Activated CD4-positive, alpha-beta T cell treated with anti-CD3 and anti-CD28 coated beads, Interleukin-2, amount 10 ng/mL, durations not matched to agents 7 days and 5 days (primary cell): ENCODE results near the gene PRDM15. TPM values are rescaled to one million over a fixed set of nuclear protein-coding genes. Genes with fewer than 3 reads are reported as not detected.
A peak's percentile ranks its signal among the peaks of the same experiment; 100 is the strongest.

Experiments
- CTCF ChIA-PET: fragments of 350-600 bp; sonication (Branson Sonifier 250); formaldehyde crosslinking; loops from one replicate; lab custom pipeline; 2021; ENCODE audit warnings: antibody characterized with exemption; lab: Charles Lee
- POLR2A ChIA-PET: fragments of 350-600 bp; sonication (Branson Sonifier 250); formaldehyde crosslinking; loops from one replicate; lab custom pipeline; 2021; ENCODE audit warnings: antibody characterized with exemption; lab: Charles Lee
- DNase-seq: peaks from one replicate; pipeline ENCODE4 v3.0.0-alpha.2; 2020
- H3K27ac Mint-ChIP-seq: one replicate; pipeline ENCODE4 v1.8.0; 2021; ENCODE audit warnings: mild to moderate bottlenecking, moderate library complexity, mixed read lengths
- H3K27me3 Mint-ChIP-seq: one replicate; pipeline ENCODE4 v1.8.0; 2021; ENCODE audit warnings: mixed read lengths
- H3K36me3 Mint-ChIP-seq: one replicate; pipeline ENCODE4 v1.8.0; 2021; ENCODE audit warnings: low read depth, mixed read lengths
- H3K4me1 Mint-ChIP-seq: one replicate; pipeline ENCODE4 v1.8.0; 2021; ENCODE audit warnings: mixed read lengths
- H3K4me3 Mint-ChIP-seq: one replicate; pipeline ENCODE4 v1.8.0; 2021; ENCODE audit warnings: mild to moderate bottlenecking, moderate library complexity, mixed read lengths
- H3K9me3 Mint-ChIP-seq: one replicate; pipeline ENCODE4 v1.8.0; 2021; ENCODE audit warnings: mixed read lengths
- total RNA-seq, 2 experiments: library from RNA; stranded (reverse); gene quantifications; one replicate each; pipeline ENCODE4 v1.2.3, GENCODE V29; 2021

PRDM15 gene
- total RNA-seq, 2 experiments from 2014 or later = 10.0 to 10.3 TPM

DNA sequence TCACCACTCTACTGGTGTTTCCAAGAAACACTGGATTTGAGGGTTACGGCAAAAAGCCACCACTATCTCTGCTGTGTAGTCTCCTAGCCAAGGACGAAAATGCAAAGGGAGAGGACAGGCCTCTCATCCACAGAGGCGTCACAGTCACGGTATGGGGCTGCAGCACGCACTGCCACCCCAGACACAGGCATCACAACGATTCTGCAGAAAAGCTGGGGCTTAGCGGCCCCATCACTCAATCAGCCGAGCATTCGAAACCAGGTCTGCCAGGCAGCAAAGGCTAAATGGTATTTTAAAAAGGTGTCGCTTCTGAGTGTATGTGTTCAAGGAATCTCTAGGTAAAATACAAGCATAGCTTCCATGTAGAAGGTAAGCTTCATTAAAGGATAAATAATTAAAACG, 113.7 kb downstream of the PRDM15 start:
- no peaks in the 10 kb centered on the region for H3K9me3 Mint-ChIP-seq
- peaks cover 2% of the 10 kb centered on the region for H3K36me3 Mint-ChIP-seq
- no peak overlapping the region for H3K27ac Mint-ChIP-seq
- no peak for DNase-seq
- ChIA-PET CTCF (interaction anchor here (1.4 kb wide), 1 partner anchor 11 kb away, joined by 5 read pairs; no protein-coding TSS in a partner anchor), POLR2A (no interaction called here)
- H3K27me3 Mint-ChIP-seq = peaks cover 81% of the 10 kb centered on the region
- H3K4me3 Mint-ChIP-seq = no peak overlapping the region
- peaks cover 28% of the 10 kb centered on the region for H3K4me1 Mint-ChIP-seq

DNA sequence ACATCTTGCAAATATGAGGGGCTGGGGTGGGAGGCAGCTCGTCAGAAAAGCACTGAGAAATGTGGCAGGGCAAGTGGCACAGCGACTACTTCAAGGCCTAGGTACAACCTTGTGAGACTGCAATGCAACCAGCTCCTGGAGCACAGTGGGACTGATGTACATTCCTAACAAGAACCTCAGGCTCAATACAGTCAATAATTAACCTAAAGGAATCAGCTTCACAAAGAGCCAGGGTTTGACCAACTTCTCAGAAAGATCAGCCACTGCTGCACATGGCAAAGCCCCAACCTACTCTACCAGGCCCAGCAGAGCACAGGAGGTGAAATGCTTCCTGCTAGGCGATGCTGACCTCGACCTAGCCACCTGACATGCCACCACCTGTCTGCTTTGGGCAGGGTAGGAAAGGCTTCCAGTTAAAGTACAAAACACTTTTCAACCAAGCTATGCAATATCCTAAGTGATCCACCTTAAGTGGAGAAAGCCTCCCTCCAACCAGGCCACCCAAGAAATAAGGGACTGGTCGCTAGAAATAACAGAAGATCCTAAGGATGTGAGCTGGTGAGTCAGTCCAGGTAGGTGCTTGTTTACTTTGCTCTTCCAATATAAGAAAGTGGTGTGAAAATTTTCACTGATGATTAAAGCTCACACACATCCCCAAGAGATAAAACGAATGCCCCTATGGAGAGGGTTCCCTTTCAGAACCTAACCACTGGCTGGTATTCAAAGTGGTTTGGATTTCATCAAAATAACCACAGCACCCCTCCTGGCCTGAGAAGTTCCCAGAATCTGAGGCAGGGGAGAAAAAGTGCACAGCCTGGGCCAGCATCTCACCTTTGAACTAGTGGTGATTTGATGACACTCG, 114.4 kb downstream of the PRDM15 start:
- Mint-ChIP-seq H3K9me3 (no peaks in the 10 kb centered on the region), H3K4me3 (no peak overlapping the region), H3K27ac (no peak overlapping the region), H3K27me3 (peaks cover 81% of the 10 kb centered on the region), H3K4me1 (peaks cover 28% of the 10 kb centered on the region), H3K36me3 (peaks cover 2% of the 10 kb centered on the region)
- POLR2A ChIA-PET = no interaction called here
- no peak for DNase-seq
- CTCF ChIA-PET = interaction anchor here (1.4 kb wide), 1 partner anchor 10 kb away, joined by 5 read pairs; no protein-coding TSS in a partner anchor

DNA sequence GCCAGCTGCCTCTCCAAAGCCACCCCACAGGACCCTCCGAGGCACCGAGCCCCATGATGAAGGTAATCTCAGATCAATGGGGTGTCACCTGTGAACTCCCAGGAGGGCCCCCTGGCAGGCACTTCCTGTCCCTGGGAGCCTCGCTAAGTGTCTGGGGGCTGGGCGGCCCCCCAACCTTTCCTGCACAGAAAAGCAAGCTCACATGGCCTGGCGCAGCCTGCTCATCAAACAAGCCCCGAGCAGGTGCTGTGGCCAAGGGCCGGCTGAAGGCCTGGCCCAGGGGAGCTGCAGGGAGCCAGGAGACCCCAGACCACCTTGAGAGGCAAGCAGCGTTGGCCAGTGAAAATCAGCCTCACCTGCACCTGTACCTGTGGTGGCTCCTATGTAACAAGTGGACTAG, 115.1 kb downstream of the PRDM15 start:
- POLR2A ChIA-PET = no interaction called here
- peaks cover 27% of the 10 kb centered on the region for H3K4me1 Mint-ChIP-seq
- peaks cover 76% of the 10 kb centered on the region for H3K27me3 Mint-ChIP-seq
- DNase-seq = no peak
- H3K36me3 Mint-ChIP-seq = peaks cover 2% of the 10 kb centered on the region
- CTCF ChIA-PET = no interaction called here
- no peak overlapping the region for H3K27ac Mint-ChIP-seq
- H3K4me3 Mint-ChIP-seq = no peak overlapping the region
- H3K9me3 Mint-ChIP-seq = no peaks in the 10 kb centered on the region

DNA sequence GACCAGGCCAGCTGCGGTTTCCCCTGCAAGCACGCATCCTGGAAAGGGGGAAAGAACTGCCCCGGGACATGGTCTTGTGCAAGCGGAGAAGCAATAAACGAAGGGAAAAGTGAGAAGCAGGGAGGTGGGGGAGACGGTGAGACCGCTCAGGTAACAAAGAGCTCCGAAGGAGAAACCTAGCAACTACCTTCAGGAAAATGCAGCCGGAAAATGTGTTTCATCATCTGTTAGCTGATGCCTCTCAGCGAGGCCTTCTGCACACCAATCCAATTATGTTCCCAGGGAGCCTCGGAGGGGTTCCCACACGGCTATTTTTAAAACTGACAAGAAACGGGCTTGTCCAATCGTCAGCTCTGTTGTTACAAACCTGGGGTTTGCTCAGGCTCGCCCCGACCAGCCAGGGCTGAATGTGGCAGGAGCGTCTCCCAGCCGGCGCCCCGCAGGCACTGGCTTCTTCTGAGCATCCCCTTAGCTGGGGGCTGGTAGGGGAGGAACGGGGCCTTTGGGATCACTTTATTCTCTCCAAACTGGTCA, 115.7 kb downstream of the PRDM15 start:
- Mint-ChIP-seq H3K27me3 (peaks cover 70% of the 10 kb centered on the region), H3K9me3 (no peaks in the 10 kb centered on the region), H3K4me3 (no peak overlapping the region), H3K4me1 (peaks cover 21% of the 10 kb centered on the region), H3K27ac (no peak overlapping the region), H3K36me3 (peaks cover 2% of the 10 kb centered on the region)
- ChIA-PET CTCF (no interaction called here), POLR2A (no interaction called here)
- no peak for DNase-seq

DNA sequence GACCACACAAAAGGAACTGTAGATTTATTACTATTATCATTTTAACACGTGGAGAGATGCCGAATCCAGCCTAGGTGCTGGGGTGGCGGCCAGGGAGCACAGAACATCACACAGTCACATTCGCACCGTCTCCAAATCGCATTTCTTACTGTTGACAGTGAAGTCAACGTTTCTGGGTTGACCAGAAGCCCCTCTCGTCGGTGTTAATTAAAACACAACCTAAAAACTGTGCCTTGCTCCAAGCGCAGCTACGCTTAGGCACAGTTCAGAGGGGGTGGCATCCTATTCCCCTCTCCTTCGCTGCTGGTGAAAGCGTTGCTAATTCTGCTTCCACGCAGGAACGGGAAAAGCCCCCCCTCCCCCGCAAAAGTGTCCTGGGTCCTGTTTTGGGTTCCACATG, 116.4 kb downstream of the PRDM15 start:
- H3K9me3 Mint-ChIP-seq = no peaks in the 10 kb centered on the region
- DNase-seq = no peak
- POLR2A ChIA-PET = no interaction called here
- peaks cover 63% of the 10 kb centered on the region for H3K27me3 Mint-ChIP-seq
- H3K4me1 Mint-ChIP-seq = peaks cover 14% of the 10 kb centered on the region
- H3K27ac Mint-ChIP-seq = no peak overlapping the region
- H3K4me3 Mint-ChIP-seq = no peak overlapping the region
- CTCF ChIA-PET = interaction anchor here (1.4 kb wide), 1 partner anchor 19 kb away, joined by 4 read pairs; no protein-coding TSS in a partner anchor
- peaks cover 2% of the 10 kb centered on the region for H3K36me3 Mint-ChIP-seq

DNA sequence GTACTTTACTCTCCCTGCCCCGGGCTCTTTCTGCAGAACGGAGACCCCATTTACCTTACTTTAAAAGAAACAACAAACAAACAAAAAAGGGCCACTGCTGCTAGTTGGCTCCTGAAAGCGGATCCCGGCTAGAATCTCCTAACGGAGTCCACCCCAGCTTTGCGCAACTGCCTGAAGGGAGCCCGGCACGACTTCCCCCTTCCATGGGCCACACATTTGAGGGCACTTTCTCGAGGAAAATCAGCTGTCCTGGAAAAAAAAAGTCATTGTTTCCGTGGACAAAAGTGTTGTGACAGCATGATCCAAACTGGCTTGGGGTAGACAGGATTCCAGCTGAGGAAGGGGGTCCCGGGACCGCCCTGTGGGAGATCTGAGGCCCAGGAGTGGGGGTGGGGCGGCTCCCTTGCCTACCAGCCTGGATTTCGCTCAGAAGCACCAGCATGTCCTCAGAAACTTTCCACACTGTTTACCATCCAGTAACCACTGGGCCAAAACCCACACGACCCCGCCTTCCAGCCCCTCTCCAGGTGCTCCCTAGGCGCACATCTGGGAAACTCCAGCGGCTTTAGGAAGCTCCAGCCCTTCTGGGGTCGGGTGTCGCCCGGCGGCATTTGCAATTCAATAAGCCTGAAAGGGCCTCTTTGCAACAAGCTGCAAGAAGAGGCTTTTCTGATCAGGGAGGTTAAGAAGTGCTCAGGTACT, 117.1 kb downstream of the PRDM15 start:
- peaks cover 8% of the 10 kb centered on the region for H3K4me1 Mint-ChIP-seq
- no peaks in the 10 kb centered on the region for H3K9me3 Mint-ChIP-seq
- POLR2A ChIA-PET = no interaction called here
- no peak for DNase-seq
- H3K27ac Mint-ChIP-seq = peak overlapping the region; percentile 60
- peaks cover under 1% of the 10 kb centered on the region for H3K36me3 Mint-ChIP-seq
- no peak overlapping the region for H3K4me3 Mint-ChIP-seq
- CTCF ChIA-PET = interaction anchor here (1.4 kb wide), 1 partner anchor 18 kb away, joined by 4 read pairs; no protein-coding TSS in a partner anchor
- peaks cover 56% of the 10 kb centered on the region for H3K27me3 Mint-ChIP-seq

DNA sequence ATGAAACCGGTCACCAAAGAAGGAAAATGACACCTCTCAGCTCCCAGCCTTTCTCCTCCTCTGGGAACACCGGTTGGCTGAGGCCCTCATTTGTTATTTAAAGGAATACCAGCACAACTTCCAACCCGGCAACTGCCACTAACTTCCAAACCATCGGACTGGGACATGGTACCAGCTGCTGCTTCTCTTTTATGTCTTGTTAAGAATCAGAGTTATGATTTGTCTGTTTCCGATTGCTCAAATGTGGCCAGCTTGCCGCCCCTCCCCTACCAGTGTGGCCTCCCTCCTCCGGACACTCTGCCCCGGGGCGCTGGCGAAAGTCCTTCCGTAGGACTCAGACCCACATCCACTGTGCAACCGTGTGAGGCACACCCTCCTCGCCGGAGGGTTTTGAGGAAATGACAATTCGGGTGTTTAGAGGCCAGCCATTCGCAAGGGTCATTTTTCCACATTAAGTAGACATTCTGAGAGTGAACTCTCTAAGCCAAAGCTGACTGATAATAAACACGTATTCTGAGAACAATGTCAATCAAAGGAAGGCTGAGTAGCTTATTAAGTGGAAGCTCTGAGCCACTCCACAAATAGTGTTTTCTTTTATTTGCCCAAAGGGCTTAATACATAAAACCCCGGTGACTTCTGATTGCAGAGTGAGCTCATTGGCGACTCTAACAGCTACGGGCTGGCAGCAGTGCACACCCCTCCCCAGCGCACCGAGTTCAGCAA, 117.8 kb downstream of the PRDM15 start:
- no peak for DNase-seq
- H3K27me3 Mint-ChIP-seq = peaks cover 55% of the 10 kb centered on the region
- H3K36me3 Mint-ChIP-seq = no peaks in the 10 kb centered on the region
- ChIA-PET POLR2A (no interaction called here), CTCF (interaction anchor here (0.8 to 1.4 kb wide), 2 partner anchors 10 to 18 kb away, joined by 3 to 4 read pairs; no protein-coding TSS in a partner anchor)
- no peaks in the 10 kb centered on the region for H3K9me3 Mint-ChIP-seq
- H3K27ac Mint-ChIP-seq = peak overlapping the region; percentile 60
- H3K4me1 Mint-ChIP-seq = peaks cover 7% of the 10 kb centered on the region
- H3K4me3 Mint-ChIP-seq = no peak overlapping the region

DNA sequence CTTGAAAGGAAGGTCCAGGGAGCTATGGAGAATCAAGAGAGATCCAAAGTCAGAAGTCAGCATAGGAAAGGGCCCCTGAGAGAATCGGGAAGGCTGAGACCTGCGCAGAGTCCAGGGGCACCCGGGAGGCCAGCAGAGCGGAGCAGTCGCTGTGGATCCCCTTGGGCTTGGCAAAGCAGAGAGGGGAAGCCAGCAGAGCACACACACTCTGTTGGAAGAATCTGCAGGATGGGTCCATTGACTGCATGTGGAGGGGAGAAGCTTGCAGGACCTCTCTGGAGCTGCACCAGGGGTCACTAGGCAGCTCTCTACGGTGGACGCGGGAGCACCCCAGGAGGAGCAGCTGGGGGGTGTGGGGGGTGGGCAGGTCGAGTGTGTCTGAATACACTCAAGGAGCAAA, 118.7 kb downstream of the PRDM15 start:
- DNase-seq = no peak
- Mint-ChIP-seq H3K9me3 (no peaks in the 10 kb centered on the region), H3K4me3 (no peak overlapping the region), H3K27ac (no peak overlapping the region), H3K36me3 (no peaks in the 10 kb centered on the region), H3K27me3 (peaks cover 50% of the 10 kb centered on the region), H3K4me1 (peaks cover 3% of the 10 kb centered on the region)
- CTCF ChIA-PET = interaction anchor here (0.9 kb wide), 1 partner anchor 10 kb away, joined by 3 read pairs; no protein-coding TSS in a partner anchor
- POLR2A ChIA-PET = no interaction called here

DNA sequence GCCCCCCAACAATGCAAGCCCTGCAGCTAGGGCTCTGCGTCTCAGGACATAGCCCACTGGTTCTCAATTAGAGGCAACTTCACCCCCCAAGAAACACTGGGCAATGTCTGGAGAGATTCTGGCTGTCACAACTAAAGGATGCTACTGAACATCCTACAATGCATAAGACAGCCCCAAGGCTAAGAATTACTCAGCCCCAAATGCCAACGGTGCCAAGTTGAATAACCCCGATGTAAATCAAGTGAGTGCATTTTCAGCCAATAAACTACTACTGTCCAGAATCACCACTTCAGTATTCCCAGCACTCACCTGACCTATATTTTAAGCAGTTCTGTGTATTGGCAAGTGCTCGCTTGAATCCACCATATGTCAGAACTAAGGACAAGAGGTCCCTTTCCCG, 119.2 kb downstream of the PRDM15 start:
- POLR2A ChIA-PET = no interaction called here

DNA sequence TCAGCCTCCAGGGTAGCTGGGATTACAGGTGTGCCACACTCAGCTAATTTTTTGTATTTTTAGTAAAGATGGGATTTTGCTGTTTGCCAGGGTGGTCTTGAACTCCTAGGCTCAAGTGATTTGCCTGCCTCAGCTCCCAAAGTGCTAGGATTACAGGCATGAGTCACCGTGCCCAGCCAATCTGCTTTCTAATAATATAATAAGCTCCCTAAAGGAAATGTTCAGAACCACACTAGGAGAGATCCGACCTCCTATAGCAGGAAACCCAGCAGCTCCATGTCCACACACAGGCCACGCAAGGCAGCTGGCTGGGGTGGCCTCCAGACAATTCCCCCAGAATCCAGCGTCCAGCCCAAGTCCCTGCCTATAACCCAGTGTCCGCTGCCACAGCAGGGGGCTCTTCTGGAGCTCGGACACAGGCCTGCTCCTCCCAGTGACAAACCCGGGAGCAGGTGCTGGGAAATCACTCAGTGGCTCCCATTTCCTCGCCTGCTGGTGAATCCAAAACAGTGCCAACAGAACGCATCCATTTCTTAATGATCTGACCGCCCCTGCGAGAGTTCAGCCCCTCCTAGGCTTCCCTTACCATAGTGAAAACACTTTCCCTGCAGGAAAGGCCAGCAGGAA, 119.8 kb downstream of the PRDM15 start:
- Mint-ChIP-seq H3K27ac (no peak overlapping the region), H3K4me3 (no peak overlapping the region), H3K9me3 (no peaks in the 10 kb centered on the region), H3K36me3 (no peaks in the 10 kb centered on the region), H3K27me3 (peaks cover 39% of the 10 kb centered on the region), H3K4me1 (peaks cover 3% of the 10 kb centered on the region)
- ChIA-PET POLR2A (no interaction called here), CTCF (interaction anchor here (0.9 kb wide), 1 partner anchor 11 kb away, joined by 3 read pairs; no protein-coding TSS in a partner anchor)
- DNase-seq = no peak

More for the DNA sequence above, 119.2 kb downstream of the PRDM15 start:
- Mint-ChIP-seq H3K9me3 (no peaks in the 10 kb centered on the region), H3K36me3 (no peaks in the 10 kb centered on the region), H3K27me3 (peaks cover 45% of the 10 kb centered on the region), H3K27ac (no peak overlapping the region), H3K4me1 (peaks cover 3% of the 10 kb centered on the region), H3K4me3 (no peak overlapping the region)
- no peak for DNase-seq
- CTCF ChIA-PET = interaction anchor here (0.9 kb wide), 1 partner anchor 10 kb away, joined by 3 read pairs; no protein-coding TSS in a partner anchor

DNA sequence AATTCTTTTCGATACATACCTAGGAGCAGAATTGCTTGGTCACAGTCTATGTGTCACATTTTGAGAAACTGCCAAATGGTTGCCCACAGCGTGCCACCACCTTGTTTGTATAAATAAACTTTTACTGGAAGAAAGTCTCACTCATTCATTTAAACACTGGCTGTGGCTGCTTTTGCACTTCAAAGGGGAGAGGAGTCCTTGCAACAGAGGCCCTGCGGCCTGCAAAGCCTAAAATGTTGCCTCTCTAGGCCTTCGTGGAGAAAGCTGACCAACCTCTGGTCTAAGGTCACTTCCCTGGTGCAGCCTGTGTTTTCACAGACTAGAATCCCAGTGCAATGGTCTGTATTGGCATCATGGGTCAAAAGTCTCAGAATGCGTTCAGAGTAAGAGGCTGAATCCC, 120.6 kb downstream of the PRDM15 start:
- H3K4me3 Mint-ChIP-seq = no peak overlapping the region
- H3K9me3 Mint-ChIP-seq = no peaks in the 10 kb centered on the region
- peaks cover 3% of the 10 kb centered on the region for H3K4me1 Mint-ChIP-seq
- no peaks in the 10 kb centered on the region for H3K36me3 Mint-ChIP-seq
- ChIA-PET CTCF (no interaction called here), POLR2A (no interaction called here)
- H3K27ac Mint-ChIP-seq = no peak overlapping the region
- no peak for DNase-seq
- peaks cover 36% of the 10 kb centered on the region for H3K27me3 Mint-ChIP-seq
